Fibroblast of skin of right quadriceps (primary cell): ENCODE data around the gene RNF223.
A peak's percentile ranks its signal among the peaks of the same experiment; 100 is the strongest.
"Not testable (repeated sequence)": the region's sequence is repeated elsewhere in the genome, so short reads cannot be mapped to it uniquely, and the experiment has no call there.

Experiments used
- DNase-seq: peaks from one replicate; pipeline ENCODE4 v3.0.0-alpha.2; 2013

The RNF223 gene

GRCh38 chr1:1069711-1070676 lies 4.1 kb downstream of the RNF223 start:
- no peak for DNase-seq

GRCh38 chr1:1069056-1069710 lies 4.9 kb downstream of the RNF223 start:
- DNase-seq = peak; percentile 52

GRCh38 chr1:1068517-1069055 lies 5.5 kb downstream of the RNF223 start:
- no peak for DNase-seq

- no peak for DNase-seq
These were observed 6.1 kb downstream of the RNF223 start for GRCh38 chr1:1067860-1068516.

GRCh38 chr1:1067284-1067859 lies 6.7 kb downstream of the RNF223 start:
- DNase-seq = no peak

GRCh38 chr1:1066403-1067283 lies 7.5 kb downstream of the RNF223 start:
- no peak for DNase-seq

- not testable (repeated sequence) for DNase-seq
These were observed 8.2 kb downstream of the RNF223 start for GRCh38 chr1:1065940-1066304.

- DNase-seq = no peak
These were observed 8.7 kb downstream of the RNF223 start for GRCh38 chr1:1065265-1065939.

GRCh38 chr1:1063945-1064831 lies 9.9 kb downstream of the RNF223 start:
- peak; percentile 68 for DNase-seq

- DNase-seq = no peak
These were observed 10.7 kb downstream of the RNF223 start for GRCh38 chr1:1063261-1063944.

- DNase-seq = no peak
These were observed 11.6 kb downstream of the RNF223 start for GRCh38 chr1:1062348-1063163.

- DNase-seq = no peak
These were observed 12.3 kb downstream of the RNF223 start for GRCh38 chr1:1061682-1062345.

GRCh38 chr1:1060281-1061000 lies 13.7 kb downstream of the RNF223 start:
- DNase-seq = no peak

GRCh38 chr1:1059494-1060280 lies 14.4 kb downstream of the RNF223 start:
- DNase-seq = peak; percentile 72

- DNase-seq = no peak
These were observed 15.1 kb downstream of the RNF223 start for GRCh38 chr1:1058921-1059493.
